ENCODE data around the gene MEIS2.

MEIS2 gene

GRCh38 chr15:37134244-37134643 is 33.9 kb upstream of the MEIS2 start:
- no peak for TF ChIP-seq FOXP2 (optimal IDR thresholded peaks at IDR 0.05; ENCODE audit: borderline replicate concordance, extremely low read depth, extremely low read length, insufficient read depth)
- no peak for TF ChIP-seq SIN3A (IDR thresholded peaks at IDR 0.05; ENCODE audit: borderline replicate concordance, insufficient read depth, low read length)
- TF ChIP-seq POLR2AphosphoS5 (IDR thresholded peaks at IDR 0.05; ENCODE audit: low read depth, low read length) = no peak
- TF ChIP-seq TAF1 (IDR thresholded peaks at IDR 0.05; ENCODE audit: borderline replicate concordance, insufficient read depth, low read length) = no peak
- TF ChIP-seq REST (IDR thresholded peaks at IDR 0.05; ENCODE audit: insufficient read depth in 1 of 2, low read depth in 2 of 2, low read length in 2 of 2) = no peak

GRCh38 chr15:37133602-37134001 is 33.3 kb upstream of the MEIS2 start:
- TF ChIP-seq FOXP2 (optimal IDR thresholded peaks at IDR 0.05; ENCODE audit: borderline replicate concordance, extremely low read depth, extremely low read length, insufficient read depth) (no peak), REST (IDR thresholded peaks at IDR 0.05; ENCODE audit: insufficient read depth in 1 of 2, low read depth in 2 of 2, low read length in 2 of 2) (no peak), TAF1 (IDR thresholded peaks at IDR 0.05; ENCODE audit: borderline replicate concordance, insufficient read depth, low read length) (no peak), POLR2AphosphoS5 (IDR thresholded peaks at IDR 0.05; ENCODE audit: low read depth, low read length) (no peak)

GRCh38 chr15:37132826-37133417 is 32.6 kb upstream of the MEIS2 start:
- TF ChIP-seq TAF1 (IDR thresholded peaks at IDR 0.05; ENCODE audit: borderline replicate concordance, insufficient read depth, low read length) = no peak

GRCh38 chr15:37131621-37132020 is 31.3 kb upstream of the MEIS2 start:
- no peak for TF ChIP-seq FOXP2 (optimal IDR thresholded peaks at IDR 0.05; ENCODE audit: borderline replicate concordance, extremely low read depth, extremely low read length, insufficient read depth)
- TF ChIP-seq REST (IDR thresholded peaks at IDR 0.05; ENCODE audit: insufficient read depth in 1 of 2, low read depth in 2 of 2, low read length in 2 of 2) = no peak
- no peak for TF ChIP-seq TAF1 (IDR thresholded peaks at IDR 0.05; ENCODE audit: borderline replicate concordance, insufficient read depth, low read length)
- TF ChIP-seq SIN3A (IDR thresholded peaks at IDR 0.05; ENCODE audit: borderline replicate concordance, insufficient read depth, low read length) = no peak
- no peak for TF ChIP-seq POLR2AphosphoS5 (IDR thresholded peaks at IDR 0.05; ENCODE audit: low read depth, low read length)

- TF ChIP-seq SIN3A (IDR thresholded peaks at IDR 0.05; ENCODE audit: borderline replicate concordance, insufficient read depth, low read length) (no peak), POLR2AphosphoS5 (IDR thresholded peaks at IDR 0.05; ENCODE audit: low read depth, low read length) (no peak), TAF1 (IDR thresholded peaks at IDR 0.05; ENCODE audit: borderline replicate concordance, insufficient read depth, low read length) (no peak), FOXP2 (optimal IDR thresholded peaks at IDR 0.05; ENCODE audit: borderline replicate concordance, extremely low read depth, extremely low read length, insufficient read depth) (no peak), REST (IDR thresholded peaks at IDR 0.05; ENCODE audit: insufficient read depth in 1 of 2, low read depth in 2 of 2, low read length in 2 of 2) (no peak)
Measured at GRCh38 chr15:37130356-37130755, 30.0 kb upstream of the MEIS2 start.
